ENCODE data around the gene IFNGR1. TPM values are rescaled to one million over a fixed set of nuclear protein-coding genes. Genes with fewer than 3 reads are reported as not detected.

Gene IFNGR1
- total and polyA plus RNA-seq, 10 of the 15 experiments (the other 5 are each of a cell fraction or from before 2014, with no cell fraction given) = 89.0 to 296 (median 138) TPM

- peak; percentile 94 for TF ChIP-seq IKZF2 (IDR thresholded peaks at IDR 0.05)
- no peak for TF ChIP-seq POLR2AphosphoS2 (IDR thresholded peaks at IDR 0.05; ENCODE audit: low read depth, low read length)
- no peak for TF ChIP-seq MYB (IDR thresholded peaks at IDR 0.05; ENCODE audit: borderline replicate concordance, low read depth, low read length)
- TF ChIP-seq TAF1 (IDR thresholded peaks at IDR 0.05; ENCODE audit: borderline replicate concordance, low read depth, low read length) = peak; percentile 8; the same call in 1 of the 2 replicates
- peak; percentile 47 to 81; a peak in 2 of 4 replicates for TF ChIP-seq SRF (IDR thresholded peaks at IDR 0.05; ENCODE audit: low read depth in 2 of 2, low read length in 2 of 2)
- no peak for TF ChIP-seq SMAD1 (IDR thresholded peaks at IDR 0.05; ENCODE audit: low read depth, partially characterized antibody)
- TF ChIP-seq ZNF24 (IDR thresholded peaks at IDR 0.05) = 0 out of 2 replicates have a peak, but pooled peaks have one; percentile 19
- TF ChIP-seq MAX (IDR thresholded peaks at IDR 0.05; ENCODE audit: low read depth, low read length) = no peak
- peak; percentile 81; the same call in 1 of the 2 replicates for TF ChIP-seq CBFB (IDR thresholded peaks at IDR 0.05; ENCODE audit: low read depth)
- no peak for TF ChIP-seq BRCA1 (IDR thresholded peaks at IDR 0.05; ENCODE audit: low read depth, low read length)
- no peak for TF ChIP-seq PBX3 (IDR thresholded peaks at IDR 0.05; ENCODE audit: insufficient replicate concordance, low read depth, low read length)
- TF ChIP-seq GATAD2B (conservative IDR thresholded peaks at IDR 0.05; ENCODE audit: low read depth) = peak; percentile 62; the same call in 1 of the 2 replicates
- TF ChIP-seq IRF5 (IDR thresholded peaks at IDR 0.05; ENCODE audit: borderline replicate concordance) = peak; percentile 71; the same call in 1 of the 2 replicates
- TF ChIP-seq CBX3 (IDR thresholded peaks at IDR 0.05; ENCODE audit: borderline replicate concordance, low read depth) = no peak
- TF ChIP-seq POLR2A (IDR thresholded peaks at IDR 0.05; ENCODE audit: low read depth, low read length) = no peak
- TF ChIP-seq BACH1 (IDR thresholded peaks at IDR 0.05; ENCODE audit: borderline replicate concordance) = 0 out of 2 replicates have a peak, but pooled peaks have one; percentile 39
- peak; percentile 88 for TF ChIP-seq IKZF1 (conservative IDR thresholded peaks at IDR 0.05)
- TF ChIP-seq KAT2A (conservative IDR thresholded peaks at IDR 0.05; ENCODE audit: control insufficient read depth, low read depth, low read length) = no peak
- TF ChIP-seq ASH2L (IDR thresholded peaks at IDR 0.05; ENCODE audit: borderline replicate concordance, low read depth) = no peak
- TF ChIP-seq ATF3 (IDR thresholded peaks at IDR 0.05; ENCODE audit: borderline replicate concordance, extremely low read depth, low read depth, low read length) = no peak
- TF ChIP-seq POLR2AphosphoS5 (IDR thresholded peaks at IDR 0.05; ENCODE audit: low read length) = no peak; the same call in 1 of the 2 replicates
- no peak for TF ChIP-seq HSF1 (IDR thresholded peaks at IDR 0.05; ENCODE audit: low read depth, low read length)
- no peak for TF ChIP-seq SUPT20H (IDR thresholded peaks at IDR 0.05; ENCODE audit: borderline replicate concordance, control insufficient read depth, low read depth, low read length)
- TF ChIP-seq ZSCAN29 (IDR thresholded peaks at IDR 0.05) = no peak
- no peak for TF ChIP-seq NFYB (IDR thresholded peaks at IDR 0.05; ENCODE audit: insufficient read depth, low read depth, low read length)
- no peak for TF ChIP-seq SUZ12 (IDR thresholded peaks at IDR 0.05; ENCODE audit: unreplicated experiment)
Observed at GRCh38 chr6:137165375-137166246, 53.6 kb downstream of the IFNGR1 start (continued).

Data from GM12878 (cell line).